C4-2B (cell line): ENCODE data around the gene P2RX1.

Experiments used
- CTCF ChIP-seq: fragments of 450-650 bp; conservative IDR thresholded peaks from 2 replicates; pipeline ENCODE4 v1.5.1; 2017; ENCODE audit warnings: mild to moderate bottlenecking
- ZFX ChIP-seq: fragments of 450-650 bp; IDR thresholded peaks from 2 replicates; pipeline ENCODE4 v1.6.1; 2017

- TF ChIP-seq CTCF = no peak
- no peak for TF ChIP-seq ZFX
Measured at GRCh38 chr17:3965118-3965800, 49.0 kb upstream of the P2RX1 start.
